Activated CD4-positive, alpha-beta T cell treated with anti-CD3 and anti-CD28 coated beads for 48 hours (primary cell): ENCODE measurements around the gene TRMO.

Source experiments
- DNase-seq: peaks from one replicate; pipeline ENCODE4 v3.0.0-alpha.2; 2020

Gene TRMO

DNA sequence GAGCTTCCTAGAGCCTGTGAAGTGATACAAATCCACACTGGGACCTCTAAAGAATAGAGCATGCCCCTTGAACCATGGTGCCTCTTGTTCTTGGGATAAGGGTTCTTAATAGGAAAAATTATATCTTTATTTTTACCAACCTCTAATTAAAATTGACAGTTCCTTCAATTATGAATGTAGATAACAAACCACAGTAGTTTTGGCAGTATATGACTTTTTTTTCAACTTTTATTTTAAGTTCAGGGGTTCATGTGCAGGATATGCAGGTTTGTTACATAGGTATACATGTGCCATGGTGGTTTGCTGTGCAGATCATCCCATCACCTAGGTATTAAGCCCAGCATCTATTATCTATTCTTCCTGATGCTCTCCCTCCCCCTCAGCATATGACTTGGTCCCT, 14.7 kb upstream of the TRMO start:
- no peak for DNase-seq

GRCh38 chr9:97935276-97935675, 13.0 kb upstream of the TRMO start:
- no peak for DNase-seq

DNA sequence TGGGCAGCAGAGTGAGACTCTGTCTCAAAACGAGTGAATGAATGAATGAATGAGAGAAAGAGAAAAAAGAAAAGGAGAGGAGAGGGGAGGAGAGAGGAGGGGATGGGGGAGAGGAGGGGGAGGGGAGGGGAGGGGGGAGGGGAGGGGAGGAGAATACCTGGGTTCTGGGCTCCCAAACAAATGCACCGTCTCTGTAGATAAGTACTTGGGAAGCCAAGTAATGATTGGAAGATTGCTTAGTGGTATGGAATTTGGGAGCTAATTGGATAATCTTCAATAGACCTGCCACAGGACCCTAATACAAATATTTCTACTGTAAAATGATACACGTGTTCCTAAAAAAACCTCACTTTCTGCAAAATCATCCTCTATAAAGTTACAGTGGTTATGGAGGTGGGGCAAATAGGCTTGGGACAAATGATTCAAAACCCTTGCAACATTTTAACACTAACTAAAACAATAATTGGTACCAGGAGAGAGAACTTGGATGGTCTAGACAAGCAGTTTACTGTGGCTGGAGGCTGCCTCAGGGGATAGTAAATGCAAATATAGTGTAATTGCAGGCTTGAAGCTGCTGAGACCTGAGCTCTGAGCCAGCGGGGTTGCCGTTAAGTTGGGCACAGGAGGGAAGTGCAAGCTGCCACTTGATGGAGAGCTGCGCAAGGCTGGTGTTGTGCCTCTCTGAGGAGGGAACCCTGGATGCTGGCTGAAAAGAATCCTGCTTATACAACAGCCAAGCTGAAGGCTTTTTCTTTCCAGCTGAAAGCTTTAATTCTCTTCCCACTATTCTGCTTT, 12.2 kb upstream of the TRMO start:
- no peak for DNase-seq

GRCh38 chr9:97933297-97933998, 11.1 kb upstream of the TRMO start:
- DNase-seq, result no peak

DNA sequence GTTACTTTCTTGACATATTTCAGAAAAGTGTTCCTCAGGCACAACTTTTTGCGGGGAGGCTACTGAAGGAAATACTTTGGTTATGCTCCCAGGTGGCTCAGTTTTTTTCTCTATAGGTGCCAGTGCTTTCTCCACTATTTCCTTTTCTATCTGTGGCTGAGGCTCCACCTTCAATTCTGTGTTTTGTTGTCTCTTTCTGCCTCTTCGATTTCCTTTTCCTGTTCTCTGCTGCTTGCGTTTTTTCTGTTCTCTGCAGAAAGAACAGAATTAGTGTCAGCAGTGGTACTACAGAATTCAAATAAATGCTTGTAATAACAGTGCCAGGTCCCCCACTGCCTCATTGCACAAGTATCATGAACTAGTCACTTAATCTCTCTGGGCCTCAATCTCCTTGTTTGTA, 8.7 kb upstream of the TRMO start:
- DNase-seq, result no peak

DNA sequence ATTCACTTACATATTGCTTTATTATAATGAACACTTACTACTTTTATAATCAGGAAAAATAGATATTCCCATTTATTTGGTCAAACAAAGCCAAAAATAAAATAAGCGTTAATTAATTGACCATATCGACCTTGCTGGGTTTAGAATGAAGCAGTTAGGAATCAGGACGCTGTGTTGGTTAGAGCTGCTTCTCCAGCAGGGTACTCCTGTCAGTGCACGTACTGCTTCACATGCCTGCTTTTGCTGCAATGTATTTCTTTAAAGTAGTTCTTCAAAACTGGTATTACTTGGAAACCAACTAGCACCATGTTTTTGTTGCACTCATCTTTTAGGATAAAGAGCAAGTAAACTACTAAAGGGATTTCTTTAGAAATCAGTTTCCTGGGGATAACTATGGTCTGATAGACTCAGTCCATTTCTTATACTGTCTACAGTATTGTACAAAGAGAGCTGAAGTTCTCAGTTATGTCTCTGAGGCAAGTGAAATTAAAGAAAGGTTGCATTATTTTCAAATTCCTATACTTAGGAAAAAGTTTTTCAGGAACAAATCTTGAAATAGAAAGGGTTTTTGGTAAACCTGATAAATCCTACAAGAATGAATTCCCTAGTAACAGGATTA, 6.8 kb upstream of the TRMO start:
- no peak for DNase-seq

DNA sequence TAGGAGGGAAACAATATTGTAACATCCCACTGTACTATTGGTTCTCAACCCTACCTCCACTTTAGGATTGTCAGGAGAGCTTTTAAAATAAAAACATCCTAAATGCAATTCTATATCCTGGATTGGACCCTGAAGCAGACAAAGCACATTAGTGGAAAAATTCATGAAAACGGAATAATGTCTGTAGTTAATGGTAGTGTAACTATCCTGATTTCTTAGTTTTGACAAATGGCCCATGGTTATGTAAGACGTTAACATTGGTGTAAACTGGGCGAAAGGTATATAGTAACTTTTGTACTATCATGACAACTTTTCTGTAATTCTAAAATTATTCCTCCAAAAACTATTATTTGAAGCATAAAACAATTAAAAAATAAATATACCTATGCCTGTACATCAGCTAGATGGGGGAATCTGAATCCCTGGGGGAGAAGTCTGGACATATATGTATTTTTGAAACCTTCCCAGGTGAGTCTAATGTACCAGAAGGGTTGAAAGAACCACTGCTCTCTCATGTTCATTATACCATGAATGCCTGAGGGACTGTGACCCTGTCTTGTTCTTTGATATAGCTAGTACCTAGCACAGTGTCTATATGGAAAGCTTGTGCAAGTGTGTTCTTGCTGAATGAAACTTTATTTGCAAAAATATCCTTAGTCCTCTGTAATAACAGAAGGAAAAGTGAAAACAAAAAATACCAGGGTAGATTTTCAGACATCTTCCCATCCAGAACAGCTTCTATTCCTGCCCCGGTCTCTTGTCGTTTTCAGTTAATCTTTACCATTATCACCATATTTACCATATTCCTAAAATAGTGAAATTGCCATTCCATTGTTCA, 3.4 kb upstream of the TRMO start:
- DNase-seq, result no peak

- DNase-seq, result no peak
Observed at GRCh38 chr9:97924386-97924785, 2.1 kb upstream of the TRMO start.

- peak; percentile 83 for DNase-seq
Observed at GRCh38 chr9:97923529-97924108, 1.3 kb upstream of the TRMO start.

GRCh38 chr9:97919217-97919813, 3.0 kb downstream of the TRMO start:
- DNase-seq, result no peak

DNA sequence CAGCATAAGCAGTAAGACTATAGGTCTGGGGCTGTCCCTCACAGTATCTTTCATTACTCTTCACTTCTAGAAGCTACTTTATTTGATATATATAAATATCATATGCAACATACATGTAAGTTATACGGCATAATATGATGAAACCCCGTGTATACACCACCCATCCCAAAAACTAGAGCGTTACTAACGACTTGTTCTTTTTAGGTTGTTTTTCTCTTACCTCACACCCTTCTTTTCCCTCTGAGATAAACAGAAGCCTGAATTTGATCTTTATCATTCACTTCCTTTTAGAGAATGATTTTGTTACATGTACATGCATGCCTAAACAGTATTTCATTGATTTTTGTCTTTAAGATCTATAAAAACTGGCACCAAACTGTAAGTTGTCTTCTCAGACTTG, 3.7 kb downstream of the TRMO start:
- DNase-seq, result no peak

DNA sequence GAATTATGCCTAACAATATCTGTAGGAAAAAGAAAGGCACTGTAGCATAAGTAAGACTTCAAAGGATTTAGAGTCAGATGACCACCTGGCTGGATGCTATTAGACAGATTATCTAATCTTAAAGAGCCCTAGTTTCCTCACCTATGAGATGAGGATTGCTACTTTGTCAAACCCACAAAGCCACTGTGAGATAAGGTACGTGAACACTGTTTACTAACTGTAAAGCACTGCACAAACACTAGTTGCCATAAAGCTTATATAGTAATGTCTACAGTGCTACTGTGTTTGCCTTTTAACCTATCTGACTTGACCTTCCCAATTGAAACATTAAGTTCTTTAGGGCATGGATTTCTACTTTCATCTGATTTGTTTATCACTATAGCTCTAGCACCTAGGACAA, 10.3 kb downstream of the TRMO start:
- DNase-seq, result no peak

DNA sequence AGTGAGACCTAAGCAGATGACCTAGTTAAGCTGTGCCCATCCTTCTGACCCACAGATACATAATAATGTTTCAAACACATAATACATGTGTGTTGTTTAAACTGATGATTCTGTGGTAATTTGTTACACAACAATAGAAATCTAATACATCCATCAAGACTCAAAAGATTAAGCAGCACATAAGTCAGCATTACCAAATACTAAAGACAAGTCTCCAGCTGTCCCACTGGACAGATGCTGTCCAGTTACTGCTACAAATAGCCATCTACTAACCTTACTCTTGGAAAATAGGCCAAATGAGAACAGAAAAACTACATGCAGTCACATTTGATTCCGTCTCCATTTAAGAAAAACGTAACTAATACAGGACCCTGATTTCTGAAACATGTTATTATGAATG, 10.8 kb downstream of the TRMO start:
- no peak for DNase-seq

- no peak for DNase-seq
Observed at GRCh38 chr9:97910357-97910756, 11.9 kb downstream of the TRMO start.

GRCh38 chr9:97908705-97909104, 13.6 kb downstream of the TRMO start:
- no peak for DNase-seq

DNA sequence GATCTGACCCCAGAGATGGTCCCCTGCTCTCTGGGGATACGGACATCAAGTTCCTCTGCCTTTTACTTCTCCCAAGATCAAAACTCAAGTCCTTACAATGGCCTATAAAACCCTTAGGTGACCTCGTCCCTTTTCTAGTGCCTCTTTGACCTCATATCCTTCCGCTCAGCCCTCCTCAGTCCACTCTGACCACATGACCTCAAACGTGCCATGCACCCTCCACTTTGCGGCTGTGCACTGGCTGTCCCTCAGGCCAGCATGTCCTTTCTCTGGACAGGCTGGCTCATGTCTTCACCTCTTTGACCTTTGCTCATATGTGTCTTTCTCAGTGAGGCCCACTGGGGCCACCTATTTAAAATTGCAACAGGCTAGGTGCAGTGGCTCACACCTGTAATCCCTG, 14.7 kb downstream of the TRMO start:
- DNase-seq, result no peak

GRCh38 chr9:97907046-97907445, 15.3 kb downstream of the TRMO start:
- DNase-seq, result no peak

DNA sequence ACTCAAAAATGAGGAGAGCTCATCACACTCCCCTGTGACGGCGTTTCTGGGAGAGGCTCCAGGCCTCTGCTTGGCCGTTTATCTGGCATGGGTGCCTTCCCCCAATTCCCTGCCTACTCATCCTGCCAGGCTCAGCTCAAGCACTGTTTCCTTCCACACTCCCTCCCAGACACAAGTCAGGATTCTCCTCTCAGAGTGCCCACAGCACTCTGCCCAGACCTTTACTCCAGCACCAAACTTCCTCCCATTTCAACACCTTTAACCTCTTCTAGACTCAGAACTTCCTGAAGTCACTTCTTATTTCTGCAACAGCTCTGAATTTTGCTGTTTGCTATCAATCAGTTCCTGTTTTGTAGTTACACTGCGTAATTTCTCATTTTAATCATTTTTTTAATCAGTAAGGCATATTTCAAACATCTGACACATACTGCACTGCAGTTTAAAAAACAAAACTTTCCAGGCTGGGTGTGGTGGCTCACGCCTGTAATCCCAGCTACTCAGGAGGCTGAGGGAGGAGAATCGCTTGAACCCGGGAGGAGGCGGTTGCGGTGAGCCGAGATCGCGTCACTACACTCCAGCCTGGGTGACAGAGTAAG, 16.0 kb downstream of the TRMO start:
- DNase-seq, result peak; percentile 57

DNA sequence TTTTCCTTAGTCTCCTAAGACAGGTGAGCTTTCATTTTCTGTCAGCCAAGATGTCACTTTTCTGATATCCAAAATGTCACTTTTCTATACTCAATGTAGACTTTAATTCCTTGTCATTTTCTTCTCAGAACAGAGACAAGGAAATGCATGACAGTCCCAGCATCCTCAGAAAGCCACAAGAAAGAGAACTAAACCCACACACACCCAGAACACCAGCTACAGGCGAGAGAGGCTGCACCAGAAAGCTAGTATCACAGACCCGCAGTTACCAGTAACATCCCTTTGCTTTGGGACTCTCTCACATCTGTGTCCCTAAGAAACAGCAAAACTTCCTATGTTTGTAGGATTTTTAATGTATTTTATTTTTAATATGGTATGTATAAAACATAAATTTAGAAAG, 17.1 kb downstream of the TRMO start:
- peak; percentile 36 for DNase-seq

GRCh38 chr9:97904725-97905124, 17.6 kb downstream of the TRMO start:
- peak; percentile 65 for DNase-seq

DNA sequence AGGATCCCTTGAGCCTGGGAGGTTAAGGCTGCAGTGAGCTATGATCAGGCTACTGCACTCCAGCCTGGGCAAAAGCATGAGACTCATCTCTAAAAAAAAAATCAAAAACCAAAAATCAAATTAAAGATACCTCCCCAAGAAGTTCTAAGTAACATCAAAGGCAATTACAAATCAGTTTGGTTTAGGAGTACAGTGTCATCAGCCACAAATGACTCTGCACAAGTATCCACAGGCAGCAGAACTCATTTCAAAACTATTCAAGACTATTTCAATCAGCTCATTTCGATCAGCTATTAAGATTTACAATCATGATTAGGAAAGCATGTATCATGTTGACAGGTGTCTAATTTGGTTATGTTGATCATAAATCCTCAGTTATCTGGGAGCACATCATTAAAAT, 19.1 kb downstream of the TRMO start:
- DNase-seq, result no peak
